Measurements from ENCODE around the gene CC2D1B. TPM values are rescaled to one million over a fixed set of nuclear protein-coding genes. Genes with fewer than 3 reads are reported as not detected.
"Not testable (repeated sequence)": the region's sequence is repeated elsewhere in the genome, so short reads cannot be mapped to it uniquely, and the experiment has no call there.

Gene CC2D1B
- total RNA-seq, 4 donors from 2014 or later: 16.6 to 29.8 (median 25.1) TPM

DNA sequence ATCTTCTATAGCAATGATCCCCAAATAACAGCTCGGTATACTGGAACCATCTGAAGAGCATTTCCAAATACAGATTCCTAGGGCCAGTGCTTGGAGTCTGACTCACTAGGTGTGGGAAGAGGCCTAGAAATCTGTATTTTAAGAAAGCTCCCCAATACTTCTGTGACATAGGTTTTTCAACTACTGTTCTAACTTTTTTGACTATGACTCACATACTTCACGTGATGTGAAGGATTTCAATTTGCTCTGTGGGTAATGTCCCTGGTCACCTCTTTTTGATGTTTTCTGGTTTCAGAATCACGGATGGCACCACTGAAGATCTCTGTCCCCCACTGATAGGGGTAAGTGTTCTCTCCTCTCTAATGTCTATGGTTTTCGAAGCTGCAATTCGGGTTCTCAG, 27.2 kb upstream of the CC2D1B start:
- intact Hi-C loops (cut with DNase I; ENCODE audit: low total_unique reads): no loop called here
- TF ChIP-seq POLR2A (IDR thresholded peaks at IDR 0.05): no peak
- TF ChIP-seq, protein P1, sequence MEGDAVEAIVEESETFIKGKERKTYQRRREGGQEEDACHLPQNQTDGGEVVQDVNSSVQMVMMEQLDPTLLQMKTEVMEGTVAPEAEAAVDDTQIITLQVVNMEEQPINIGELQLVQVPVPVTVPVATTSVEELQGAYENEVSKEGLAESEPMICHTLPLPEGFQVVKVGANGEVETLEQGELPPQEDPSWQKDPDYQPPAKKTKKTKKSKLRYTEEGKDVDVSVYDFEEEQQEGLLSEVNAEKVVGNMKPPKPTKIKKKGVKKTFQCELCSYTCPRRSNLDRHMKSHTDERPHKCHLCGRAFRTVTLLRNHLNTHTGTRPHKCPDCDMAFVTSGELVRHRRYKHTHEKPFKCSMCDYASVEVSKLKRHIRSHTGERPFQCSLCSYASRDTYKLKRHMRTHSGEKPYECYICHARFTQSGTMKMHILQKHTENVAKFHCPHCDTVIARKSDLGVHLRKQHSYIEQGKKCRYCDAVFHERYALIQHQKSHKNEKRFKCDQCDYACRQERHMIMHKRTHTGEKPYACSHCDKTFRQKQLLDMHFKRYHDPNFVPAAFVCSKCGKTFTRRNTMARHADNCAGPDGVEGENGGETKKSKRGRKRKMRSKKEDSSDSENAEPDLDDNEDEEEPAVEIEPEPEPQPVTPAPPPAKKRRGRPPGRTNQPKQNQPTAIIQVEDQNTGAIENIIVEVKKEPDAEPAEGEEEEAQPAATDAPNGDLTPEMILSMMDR (IDR thresholded peaks at IDR 0.05): no peak
- 98% methylated on average over 5 of the region's 5 CpGs for WGBS, 2 donors
- H3K4me3 ChIP-seq (ENCODE audit: low read depth, poor library complexity, severe bottlenecking): no peak overlapping the region
- DNase-seq (ENCODE audit: low spot score in 2 of 2): no peak

DNA sequence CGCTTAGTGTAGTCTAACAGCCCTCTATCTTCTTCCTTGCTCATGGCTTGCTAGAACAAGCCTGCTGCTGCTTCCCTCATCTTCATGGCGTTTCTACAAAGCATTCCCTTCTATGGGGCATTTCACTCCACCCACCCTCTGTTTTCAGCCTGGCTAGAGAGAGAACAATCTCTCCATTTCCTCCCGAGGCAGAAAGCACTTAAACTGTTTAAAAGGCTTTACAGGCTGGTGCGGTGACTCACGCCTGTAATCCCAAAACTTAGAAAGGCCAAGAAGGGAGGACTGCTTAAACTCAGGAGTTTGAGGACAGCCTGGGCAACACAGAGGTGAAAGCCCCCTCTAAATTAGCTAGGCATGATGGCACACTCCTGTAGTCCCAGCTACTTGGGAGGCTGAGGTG, 20.5 kb upstream of the CC2D1B start:
- TF ChIP-seq POLR2A (IDR thresholded peaks at IDR 0.05): no peak
- TF ChIP-seq, protein P1 (IDR thresholded peaks at IDR 0.05): no peak
- WGBS, 2 donors: 71 to 82% methylated on average over 5 of the region's 5 CpGs
- DNase-seq (ENCODE audit: low spot score in 2 of 2): no peak
- intact Hi-C loops (cut with DNase I; ENCODE audit: low total_unique reads): no loop called here
- H3K4me3 ChIP-seq (ENCODE audit: low read depth, poor library complexity, severe bottlenecking): no peak overlapping the region

DNA sequence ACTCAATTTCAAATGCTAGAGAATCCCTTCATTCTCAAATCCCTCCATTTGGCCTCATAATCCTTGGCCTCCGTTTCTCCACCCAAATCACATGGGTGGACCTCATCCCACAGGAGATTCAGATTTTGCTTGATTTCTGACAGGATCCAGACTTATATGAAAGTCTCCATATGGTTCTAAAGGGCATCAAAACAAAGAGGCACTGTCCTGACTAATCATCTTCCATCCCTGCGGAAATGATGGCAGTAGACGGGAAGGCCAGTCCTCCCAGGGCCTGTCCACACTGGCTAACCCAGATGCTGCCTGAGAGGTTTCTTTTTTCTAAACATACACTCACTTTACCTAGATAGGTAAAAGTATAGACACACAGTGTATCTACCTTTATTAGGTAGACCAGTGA, 19.4 kb upstream of the CC2D1B start:
- no peak for TF ChIP-seq POLR2A (IDR thresholded peaks at IDR 0.05)
- TF ChIP-seq, protein P1 (IDR thresholded peaks at IDR 0.05): no peak
- no peak overlapping the region for H3K4me3 ChIP-seq (ENCODE audit: low read depth, poor library complexity, severe bottlenecking)
- intact Hi-C loops (cut with DNase I; ENCODE audit: low total_unique reads): no loop called here
- no peak for DNase-seq (ENCODE audit: low spot score in 2 of 2)
- WGBS, 2 donors: 93 to 94% methylated on average over 3 of the region's 3 CpGs

DNA sequence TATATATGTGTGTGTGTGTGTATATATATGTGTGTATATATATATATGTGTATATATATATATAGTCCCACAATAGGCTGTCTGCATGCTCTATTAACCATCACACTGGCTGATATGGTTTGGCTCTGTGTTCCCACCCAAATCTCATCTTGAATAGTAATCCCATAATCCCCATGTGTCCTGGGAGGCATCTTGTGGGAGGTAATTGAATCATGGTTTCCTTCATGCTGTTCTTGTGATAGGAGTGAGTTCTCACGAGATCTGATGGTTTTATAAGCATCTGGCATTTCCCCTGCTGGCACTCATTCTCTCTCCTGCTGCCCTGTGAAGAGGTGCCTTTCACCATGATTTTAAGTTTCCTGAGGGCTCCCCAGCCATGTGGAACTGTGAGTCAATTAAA, 3.8 kb upstream of the CC2D1B start:
- H3K4me3 ChIP-seq (ENCODE audit: low read depth, poor library complexity, severe bottlenecking); intact Hi-C loops (cut with DNase I; ENCODE audit: low total_unique reads); DNase-seq (ENCODE audit: low spot score in 2 of 2): not testable (repeated sequence)
- 62 to 100% methylated on average over 1 of the region's 1 CpG for WGBS, 2 donors

DNA sequence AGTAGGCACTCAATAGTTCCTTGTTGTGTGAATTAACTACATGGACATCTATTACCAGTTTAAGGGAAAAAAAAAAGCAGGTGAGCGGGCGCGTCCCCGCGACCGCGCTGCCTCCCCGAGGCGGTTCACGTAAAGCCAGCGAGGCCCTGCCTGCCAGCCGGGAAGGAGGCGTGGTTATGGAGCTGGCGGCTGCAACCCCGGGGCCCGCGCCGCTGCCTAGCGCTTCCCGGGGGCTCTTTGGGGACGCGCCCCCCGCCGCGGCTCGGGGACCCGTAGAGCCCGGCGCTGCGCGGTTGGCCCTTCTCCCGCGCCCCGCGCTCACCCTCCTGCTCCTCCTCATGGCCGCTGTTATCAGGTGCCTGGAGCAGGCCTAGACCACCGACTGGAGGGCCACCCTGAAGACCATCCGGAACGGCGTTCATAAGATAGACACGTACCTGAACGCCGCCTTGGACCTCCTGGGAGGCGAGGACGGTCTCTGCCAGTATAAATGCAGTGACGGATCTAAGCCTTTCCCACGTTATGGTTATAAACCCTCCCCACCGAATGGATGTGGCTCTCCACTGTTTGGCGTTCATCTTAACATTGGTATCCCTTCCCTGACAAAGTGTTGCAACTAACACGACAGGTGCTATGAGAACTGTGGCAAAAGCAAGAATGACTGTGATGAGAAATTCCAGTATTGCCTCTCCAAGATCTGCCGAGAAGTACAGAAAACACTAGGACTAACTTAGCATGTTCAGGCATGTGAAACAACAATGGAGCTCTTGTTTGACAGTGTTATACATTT, 2.6 kb upstream of the CC2D1B start:
- H3K4me3 ChIP-seq (ENCODE audit: low read depth, poor library complexity, severe bottlenecking): peak overlapping the region; percentile 11
- DNase-seq (ENCODE audit: low spot score in 2 of 2): peak in 1 of 2 donors; percentile 85
- TF ChIP-seq POLR2A (IDR thresholded peaks at IDR 0.05): no peak
- 10 to 11% methylated on average over 29 to 33 of the region's 51 CpGs for WGBS, 2 donors
- intact Hi-C loops (cut with DNase I; ENCODE audit: low total_unique reads): no loop called here

DNA sequence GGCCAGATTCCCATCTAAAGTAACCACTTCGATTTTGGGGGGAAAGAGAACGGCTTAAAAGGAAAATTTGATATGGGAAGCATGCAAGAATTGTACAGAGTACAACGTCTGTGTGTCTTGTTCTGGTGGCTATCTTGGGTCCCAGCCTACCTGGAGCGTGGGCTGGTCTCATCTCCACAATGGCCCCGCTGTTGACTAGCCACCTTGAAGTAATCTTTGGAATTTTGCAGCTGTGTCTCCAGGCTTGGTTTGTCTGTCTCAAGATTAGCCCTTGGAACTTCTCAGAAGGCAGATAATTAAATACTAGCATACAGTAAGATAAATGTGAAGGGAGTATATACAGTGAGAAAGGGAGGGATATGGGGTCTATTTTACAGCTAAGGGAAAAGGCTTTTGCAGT, 1.3 kb upstream of the CC2D1B start:
- intact Hi-C loops (cut with DNase I; ENCODE audit: low total_unique reads): no loop called here
- peak in 1 of 2 donors; percentile 59 for DNase-seq (ENCODE audit: low spot score in 2 of 2)
- H3K4me3 ChIP-seq (ENCODE audit: low read depth, poor library complexity, severe bottlenecking): no peak overlapping the region
- WGBS, 2 donors: 87 to 90% methylated on average over 5 of the region's 5 CpGs
- TF ChIP-seq, protein P1 (IDR thresholded peaks at IDR 0.05): no peak
- no peak for TF ChIP-seq POLR2A (IDR thresholded peaks at IDR 0.05)

DNA sequence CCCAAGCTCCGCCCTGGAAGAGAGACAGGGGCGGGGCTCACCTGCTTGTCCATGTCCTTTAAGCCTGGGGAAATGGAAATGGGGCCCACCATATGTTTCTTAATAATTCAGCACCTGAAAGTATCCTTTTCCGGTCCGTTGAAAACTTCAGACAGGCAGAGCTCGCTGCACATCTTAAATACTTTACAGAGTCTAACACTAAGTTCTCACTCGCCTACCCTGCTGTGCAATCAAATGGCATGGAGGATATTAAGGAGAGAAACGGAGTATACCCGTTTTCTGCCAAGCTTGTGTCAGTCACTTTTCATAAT, 467 bp upstream of the CC2D1B start:
- H3K4me3 ChIP-seq (ENCODE audit: low read depth, poor library complexity, severe bottlenecking): peak overlapping the region; percentile 73
- DNase-seq (ENCODE audit: low spot score in 2 of 2): no peak
- intact Hi-C loops (cut with DNase I; ENCODE audit: low total_unique reads): no loop called here
- WGBS, 2 donors: 15 to 17% methylated on average over 8 of the region's 8 CpGs
- TF ChIP-seq POLR2A (IDR thresholded peaks at IDR 0.05): no peak
- TF ChIP-seq, protein P1 (IDR thresholded peaks at IDR 0.05): no peak
